Measurements from ENCODE around the gene SPATS2L. TPM values are rescaled to one million over a fixed set of nuclear protein-coding genes. Genes with fewer than 3 reads are reported as not detected.

SPATS2L gene
- total and polyA plus RNA-seq, 2 experiments from 2014 or later, result 118 to 154 TPM

GRCh38 chr2:200362202-200362917, 55.9 kb downstream of the SPATS2L start (continued):
- TF ChIP-seq CREB1 (CRISPR knock-in tag; IDR thresholded peaks at IDR 0.05; ENCODE audit: low read depth), result no peak
- TF ChIP-seq, protein P1, sequence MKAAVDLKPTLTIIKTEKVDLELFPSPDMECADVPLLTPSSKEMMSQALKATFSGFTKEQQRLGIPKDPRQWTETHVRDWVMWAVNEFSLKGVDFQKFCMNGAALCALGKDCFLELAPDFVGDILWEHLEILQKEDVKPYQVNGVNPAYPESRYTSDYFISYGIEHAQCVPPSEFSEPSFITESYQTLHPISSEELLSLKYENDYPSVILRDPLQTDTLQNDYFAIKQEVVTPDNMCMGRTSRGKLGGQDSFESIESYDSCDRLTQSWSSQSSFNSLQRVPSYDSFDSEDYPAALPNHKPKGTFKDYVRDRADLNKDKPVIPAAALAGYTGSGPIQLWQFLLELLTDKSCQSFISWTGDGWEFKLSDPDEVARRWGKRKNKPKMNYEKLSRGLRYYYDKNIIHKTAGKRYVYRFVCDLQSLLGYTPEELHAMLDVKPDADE (IDR thresholded peaks at IDR 0.05), result no peak
- TF ChIP-seq NANOG (IDR thresholded peaks at IDR 0.05; ENCODE audit: borderline replicate concordance), result no peak
- TF ChIP-seq EZH2phosphoT487 (IDR thresholded peaks at IDR 0.05; ENCODE audit: unreplicated experiment), result no peak
- TF ChIP-seq POLR2AphosphoS5 (IDR thresholded peaks at IDR 0.05; ENCODE audit: low read depth), result no peak
- TF ChIP-seq STAT1 (IDR thresholded peaks at IDR 0.05; ENCODE audit: unreplicated experiment), result no peak

DNA sequence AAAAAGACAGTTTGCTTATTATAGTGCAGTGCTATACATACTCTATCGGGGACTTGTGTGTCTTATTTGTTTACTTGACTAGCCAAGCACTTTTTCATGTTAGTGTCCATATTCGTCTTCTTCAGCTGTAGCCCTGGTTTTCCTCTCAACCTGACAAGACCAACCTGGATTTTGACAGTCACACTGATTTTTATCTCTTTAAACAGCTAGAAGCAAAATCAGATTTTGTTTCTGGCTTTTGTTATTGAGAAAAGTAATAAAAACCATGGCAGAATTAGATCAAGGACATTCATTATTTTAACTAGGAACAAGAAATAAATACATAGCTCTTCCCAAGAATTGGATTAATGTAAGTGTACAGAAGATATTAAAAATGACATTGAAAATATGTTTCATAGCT, 56.8 kb downstream of the SPATS2L start:
- no peaks in the 10 kb centered on the region for H3K27me3 ChIP-seq (ENCODE audit: insufficient read depth)
- H3K4me2 ChIP-seq, result 0 out of 2 replicates have a peak overlapping the region, but pooled peaks have one; percentile 3
- Mint-ChIP-seq H3K27ac (peak overlapping the region; percentile 73; the same call in 1 of the 2 replicates), H3K36me3 (ENCODE audit: low read depth) (peaks cover 5% of the 10 kb centered on the region; the same call in 1 of the 3 replicates), H3K4me3 (no peak overlapping the region), H3K4me1 (peaks cover 84% of the 10 kb centered on the region), H3K27me3 (ENCODE audit: insufficient read depth, low read depth, poor library complexity) (peaks cover 8% of the 10 kb centered on the region), H3K9me3 (no peaks in the 10 kb centered on the region)
- no peaks in the 10 kb centered on the region for H3K9me2 ChIP-seq (ENCODE audit: insufficient read depth)
- TF ChIP-seq, protein P1 (IDR thresholded peaks at IDR 0.05), result no peak
- TF ChIP-seq CREB1 (CRISPR knock-in tag; IDR thresholded peaks at IDR 0.05; ENCODE audit: low read depth), result no peak
- DNase-seq (ENCODE audit: low spot score) (no peak), ATAC-seq (no peak)
- H4K20me1 ChIP-seq (replicated peaks; ENCODE audit: insufficient read depth), result no peaks in the 10 kb centered on the region
- peaks cover 91% of the 10 kb centered on the region for H3K79me2 ChIP-seq (replicated peaks; ENCODE audit: insufficient read depth)
- no peak overlapping the region for H2AFZ ChIP-seq
- H3F3A ChIP-seq (replicated peaks; ENCODE audit: low read depth), result no peaks in the 10 kb centered on the region
- no peak overlapping the region for H3K27ac ChIP-seq (ENCODE audit: low read depth)
- peaks cover 72% of the 10 kb centered on the region for H3K4me1 ChIP-seq (ENCODE audit: insufficient read depth)
- no peak overlapping the region for H3K4me3 ChIP-seq
- H3K36me3 ChIP-seq (ENCODE audit: insufficient read depth), result no peaks in the 10 kb centered on the region

- H3K36me3 Mint-ChIP-seq (ENCODE audit: low read depth), result peaks cover 3% of the 10 kb centered on the region; the same call in 1 of the 3 replicates
- Histone ChIP-seq H3K27me3 (ENCODE audit: insufficient read depth) (no peaks in the 10 kb centered on the region), H3K36me3 (ENCODE audit: insufficient read depth) (no peaks in the 10 kb centered on the region), H3K79me2 (replicated peaks; ENCODE audit: insufficient read depth) (peaks cover 91% of the 10 kb centered on the region), H3F3A (replicated peaks; ENCODE audit: low read depth) (no peaks in the 10 kb centered on the region), H4K20me1 (replicated peaks; ENCODE audit: insufficient read depth) (no peaks in the 10 kb centered on the region), H3K4me2 (no peak overlapping the region), H2AFZ (no peak overlapping the region), H3K4me3 (no peak overlapping the region), H3K27ac (ENCODE audit: low read depth) (0 out of 2 replicates have a peak overlapping the region, but pooled peaks have one; percentile 18), H3K4me1 (ENCODE audit: insufficient read depth) (peaks cover 70% of the 10 kb centered on the region), H3K9me2 (ENCODE audit: insufficient read depth) (no peaks in the 10 kb centered on the region)
- H3K27ac Mint-ChIP-seq, result peak overlapping the region; percentile 73
- no peak overlapping the region; the same call in 2 of the 3 replicates for H3K4me3 Mint-ChIP-seq
- no peaks in the 10 kb centered on the region for H3K9me3 Mint-ChIP-seq
- no peak for ATAC-seq
- DNase-seq (ENCODE audit: low spot score), result no peak
- peaks cover 8% of the 10 kb centered on the region for H3K27me3 Mint-ChIP-seq (ENCODE audit: insufficient read depth, low read depth, poor library complexity)
- H3K4me1 Mint-ChIP-seq, result peaks cover 79% of the 10 kb centered on the region
- TF ChIP-seq ZNF114 (CRISPR knock-in tag; IDR thresholded peaks at IDR 0.05), result no peak
- TF ChIP-seq REST (IDR thresholded peaks at IDR 0.05; ENCODE audit: unreplicated experiment), result no peak
- TF ChIP-seq STAT1 (IDR thresholded peaks at IDR 0.05; ENCODE audit: unreplicated experiment), result no peak
- TF ChIP-seq ZNF331 (CRISPR knock-in tag; IDR thresholded peaks at IDR 0.05; ENCODE audit: low read depth), result no peak
- TF ChIP-seq, protein P1 (IDR thresholded peaks at IDR 0.05), result no peak
Measured at GRCh38 chr2:200364142-200364541, 57.6 kb downstream of the SPATS2L start.

All from GM23338 (cell line).